Fibroblast of skin of right biceps (primary cell): ENCODE measurements around the gene CELA3B.
A peak's percentile ranks its signal among the peaks of the same experiment; 100 is the strongest.
"Not testable (repeated sequence)": the region's sequence is repeated elsewhere in the genome, so short reads cannot be mapped to it uniquely, and the experiment has no call there.

Experiments used
- DNase-seq: peaks from one replicate; pipeline ENCODE4 v3.0.0-alpha.2; 2013

Gene CELA3B, protein sequence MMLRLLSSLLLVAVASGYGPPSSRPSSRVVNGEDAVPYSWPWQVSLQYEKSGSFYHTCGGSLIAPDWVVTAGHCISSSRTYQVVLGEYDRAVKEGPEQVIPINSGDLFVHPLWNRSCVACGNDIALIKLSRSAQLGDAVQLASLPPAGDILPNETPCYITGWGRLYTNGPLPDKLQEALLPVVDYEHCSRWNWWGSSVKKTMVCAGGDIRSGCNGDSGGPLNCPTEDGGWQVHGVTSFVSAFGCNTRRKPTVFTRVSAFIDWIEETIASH

GRCh38 chr1:21976703-21977239 is at the start of gene CELA3B:
Gene CELA3B (plus strand): TSS chr1:21977022. CDS start chr1:21977040, 18 bp downstream.
- not testable (repeated sequence) for DNase-seq

- DNase-seq: peak; percentile 48
These were observed 49.1 kb upstream of the CELA3B start for GRCh38 chr1:21927533-21928237.

- no peak for DNase-seq
These were observed 46.7 kb upstream of the CELA3B start for GRCh38 chr1:21930080-21930571.

GRCh38 chr1:21930629-21931170 is 46.1 kb upstream of the CELA3B start:
- no peak for DNase-seq

DNA sequence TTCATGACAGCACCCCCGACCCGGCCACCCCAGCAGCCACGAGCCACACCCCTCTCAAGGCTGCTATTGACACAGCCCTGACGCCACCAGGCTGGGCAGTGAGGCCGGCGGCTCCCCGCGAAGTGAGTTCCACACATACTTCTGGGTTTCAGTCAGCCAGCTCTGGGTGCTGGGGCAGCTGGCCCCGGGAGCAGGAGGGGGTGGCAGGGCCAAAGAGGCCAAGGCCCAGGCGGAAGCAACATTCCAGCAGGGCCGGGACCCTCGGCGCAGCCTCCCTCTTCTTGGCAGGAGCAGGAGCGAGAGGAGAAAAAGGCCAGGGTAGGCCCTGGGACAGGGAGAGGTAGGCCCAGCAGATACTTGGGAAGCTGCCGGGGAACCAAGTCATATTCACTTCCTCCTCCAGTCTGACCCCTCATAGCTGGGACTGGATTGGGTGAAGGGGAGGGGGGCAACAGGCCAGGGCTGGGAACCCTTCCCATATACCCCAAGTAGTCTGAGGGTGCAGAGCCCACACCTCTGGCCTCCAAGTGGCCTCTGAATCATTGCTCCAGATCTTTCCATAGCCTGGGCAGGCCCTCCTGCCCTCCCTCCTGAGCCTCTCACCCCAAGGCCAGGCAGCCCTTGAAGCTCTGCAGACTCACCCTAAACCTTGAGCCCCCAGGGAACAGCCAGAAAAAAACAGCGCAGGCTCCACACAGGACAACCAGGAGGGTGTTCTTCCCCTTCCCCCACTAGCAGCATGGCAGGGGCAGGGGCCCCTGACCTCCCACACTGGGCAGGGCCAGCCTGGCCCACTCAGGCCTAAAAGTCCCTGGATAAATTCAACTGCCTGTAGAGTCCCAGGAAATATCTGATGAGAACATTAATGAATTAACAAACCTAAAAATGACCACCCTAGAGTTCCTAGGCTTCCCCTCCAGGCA is 45.4 kb upstream of the CELA3B start:
- DNase-seq: peak; percentile 93

- peak; percentile 63 for DNase-seq
These were observed 44.7 kb upstream of the CELA3B start for GRCh38 chr1:21932127-21932526.

DNA sequence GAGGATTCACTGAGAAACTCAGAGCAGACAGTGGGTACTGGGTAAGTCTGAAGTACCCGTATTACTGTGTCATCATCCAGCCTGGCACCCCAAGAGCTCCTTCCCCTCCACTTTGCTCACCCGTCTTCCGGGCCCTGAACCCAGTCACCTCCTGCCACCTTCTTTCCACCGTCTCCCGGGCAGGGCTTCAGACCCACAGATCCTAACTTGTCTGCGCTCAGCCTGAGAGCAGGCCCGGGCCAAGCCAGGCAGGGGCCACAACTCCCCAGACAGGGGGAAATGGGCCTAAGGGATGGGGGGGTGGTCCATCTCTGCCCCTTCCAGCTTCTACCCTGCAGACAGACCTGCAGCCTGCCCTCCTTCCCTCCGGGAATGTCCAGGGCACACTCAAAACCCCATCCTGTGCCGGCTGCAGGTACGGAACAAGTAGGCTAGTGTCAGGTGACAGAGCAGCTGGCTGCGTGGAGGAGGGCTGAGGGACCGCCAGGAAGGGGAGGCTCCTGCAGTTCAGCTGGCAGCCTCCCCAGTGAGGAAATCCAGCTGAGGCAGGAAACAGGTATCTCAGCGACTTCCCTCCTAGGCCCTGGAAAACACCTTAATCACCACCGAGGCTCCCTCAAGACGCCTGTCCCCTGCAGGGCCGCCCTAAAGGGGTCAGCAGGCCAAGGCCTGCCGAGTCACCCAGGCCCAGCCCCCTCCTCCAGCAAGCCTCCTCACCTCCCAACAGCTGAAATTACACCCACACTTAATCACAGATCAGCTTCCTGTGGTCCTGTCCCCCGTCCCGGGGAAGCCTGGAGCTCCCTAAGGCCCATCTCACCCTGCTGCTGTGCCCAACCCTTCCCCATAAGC is 43.2 kb upstream of the CELA3B start:
- DNase-seq: no peak

GRCh38 chr1:21935393-21935804 is 41.4 kb upstream of the CELA3B start:
- DNase-seq: peak; percentile 61

DNA sequence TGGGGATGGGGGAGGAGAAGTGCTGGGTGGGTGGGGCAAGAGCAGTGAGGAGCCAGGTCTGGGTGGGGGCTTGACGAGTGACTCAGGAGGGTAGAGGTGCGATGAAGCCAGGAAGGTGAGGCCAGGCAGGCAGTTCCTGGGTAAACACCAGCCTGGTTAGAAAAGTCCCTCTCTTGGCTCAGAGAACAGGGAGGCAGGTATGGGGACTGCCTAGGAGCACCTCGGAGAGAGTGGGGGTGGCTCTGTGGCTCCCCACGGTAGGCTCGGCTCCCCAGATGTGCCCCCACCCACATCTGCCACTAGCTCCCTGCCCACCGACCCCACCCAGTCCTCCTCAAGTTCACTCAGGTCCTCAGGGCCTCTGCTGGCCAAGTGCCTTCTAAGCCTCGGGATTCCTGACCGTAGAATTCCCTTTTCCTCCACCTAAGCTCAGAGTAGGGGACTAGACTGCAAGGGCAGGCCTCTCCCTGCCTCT is 40.9 kb upstream of the CELA3B start:
- no peak for DNase-seq

DNA sequence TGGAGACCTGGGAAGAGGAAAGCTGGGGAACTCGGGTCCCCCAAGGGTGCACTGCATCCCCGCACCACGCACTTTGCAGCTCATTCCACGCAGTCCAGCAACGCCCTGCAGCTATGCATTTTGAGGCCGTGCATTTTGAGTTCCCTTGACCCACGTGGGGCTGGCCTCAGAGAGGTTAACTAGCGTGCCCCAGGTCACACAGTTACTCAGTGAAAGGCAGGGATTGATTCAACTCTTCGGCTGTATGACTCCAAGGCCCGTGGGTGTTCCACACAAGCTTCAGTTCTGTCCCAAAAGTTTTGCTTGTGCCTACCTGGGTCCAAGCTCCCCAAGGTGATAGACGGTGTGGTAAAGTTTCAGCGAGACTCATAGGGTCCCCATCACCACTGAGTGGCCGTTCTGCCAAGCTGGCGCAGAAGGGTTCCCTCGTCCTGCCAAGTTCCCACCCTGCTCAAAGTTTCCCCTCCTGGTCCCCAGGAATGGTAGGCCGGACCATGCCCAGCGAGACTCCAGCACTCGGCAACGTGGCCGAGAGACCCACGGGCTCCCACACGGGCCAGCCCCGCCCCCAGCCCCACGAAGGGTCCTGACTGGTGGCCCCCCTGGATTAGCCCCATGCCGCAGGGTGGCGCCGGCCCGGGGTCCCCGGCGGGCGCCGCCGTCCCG is 40.3 kb upstream of the CELA3B start:
- no peak for DNase-seq

GRCh38 chr1:21937034-21937371 is 39.8 kb upstream of the CELA3B start, which contains the start of gene HSPG2:
Gene HSPG2 (minus strand): TSS chr1:21937310. CDS start chr1:21937217, 93 bp downstream.
- DNase-seq: no peak

DNA sequence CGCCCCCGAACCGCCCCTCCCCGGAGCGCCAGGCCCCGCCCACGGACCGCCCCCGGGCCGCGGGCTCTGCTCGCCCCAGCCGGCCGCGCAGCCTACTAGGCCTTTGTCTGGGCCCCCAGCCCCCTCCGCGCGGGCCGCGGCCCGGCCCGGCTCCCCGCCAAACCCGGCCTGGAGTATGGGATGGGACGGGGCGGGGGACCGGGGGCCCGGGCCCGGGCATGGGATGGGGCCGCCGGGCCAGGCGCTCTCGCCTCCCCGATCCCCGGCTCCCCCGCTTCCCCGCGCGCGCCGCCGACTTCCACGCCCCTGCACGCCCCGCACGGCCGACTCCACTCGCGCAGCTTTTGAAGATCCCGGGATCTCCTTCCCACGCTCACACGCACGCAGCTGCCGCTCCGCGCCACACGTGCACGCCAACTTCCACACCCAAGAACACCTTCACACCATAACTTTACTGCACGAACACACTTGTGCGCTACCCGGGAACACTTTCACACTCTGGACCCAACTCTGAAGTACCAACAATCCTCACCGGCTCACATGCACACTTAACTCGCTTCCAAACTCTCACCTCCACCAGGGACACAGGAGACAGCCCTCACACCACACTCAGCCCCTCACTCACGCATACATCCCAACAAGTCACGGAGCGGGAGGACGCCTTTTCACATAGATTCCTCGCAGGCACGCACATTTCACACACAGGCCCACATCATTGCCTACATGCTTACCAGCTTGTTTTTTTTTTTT is 39.3 kb upstream of the CELA3B start:
- DNase-seq: peak; percentile 92

- no peak for DNase-seq
These were observed 37.9 kb upstream of the CELA3B start for GRCh38 chr1:21938732-21939538.

GRCh38 chr1:21939650-21940374 is 37.0 kb upstream of the CELA3B start:
- peak; percentile 99 for DNase-seq

DNA sequence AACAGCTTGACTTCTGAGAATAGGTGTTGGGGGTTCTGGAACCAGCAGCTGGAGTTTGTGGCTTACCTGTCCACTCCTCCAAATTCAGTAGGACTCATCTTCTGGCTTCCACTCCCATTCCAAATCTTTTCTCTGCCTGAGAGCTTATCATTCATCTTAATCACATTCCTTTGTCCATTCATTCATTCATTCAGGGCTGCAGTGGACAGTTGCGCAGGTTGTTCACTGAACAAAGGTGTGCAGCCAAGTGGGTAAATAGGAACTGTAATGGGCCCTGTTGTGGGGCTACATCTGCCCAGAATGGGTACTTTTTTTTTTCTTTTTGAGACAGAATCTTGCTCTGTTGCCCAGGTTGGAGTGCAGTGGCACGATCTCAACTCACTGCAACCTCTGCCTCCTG is 36.3 kb upstream of the CELA3B start:
- no peak for DNase-seq

GRCh38 chr1:21941370-21941769 is 35.5 kb upstream of the CELA3B start:
- DNase-seq: no peak

DNA sequence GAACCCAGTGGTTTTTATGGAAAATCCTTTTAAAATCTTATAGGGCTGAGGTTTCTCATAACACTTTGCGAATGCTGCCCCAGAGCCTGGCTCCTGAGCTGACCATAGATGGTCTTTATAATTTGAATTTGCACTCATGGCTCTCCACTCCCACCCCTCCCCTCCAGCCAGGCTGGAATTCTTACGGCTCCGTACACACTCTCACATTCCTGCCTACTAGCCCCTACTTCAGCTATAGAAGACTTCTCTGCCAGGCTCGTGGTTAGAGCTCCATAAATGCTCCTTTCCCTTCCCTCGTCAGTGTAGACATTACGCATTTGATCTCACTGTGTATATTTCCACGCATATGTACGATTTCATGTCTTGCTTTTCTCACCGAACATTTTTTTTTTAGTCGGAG is 34.4 kb upstream of the CELA3B start:
- no peak for DNase-seq

- peak; percentile 70 for DNase-seq
These were observed 33.7 kb upstream of the CELA3B start for GRCh38 chr1:21942959-21943640.
